ENCODE data around the gene FAM107B.

GRCh38 chr10:14592566-14592965 lies 182.1 kb downstream of the FAM107B start:
- TF ChIP-seq FOXA1 (IDR thresholded peaks at IDR 0.05), result no peak
- TF ChIP-seq, protein P1, sequence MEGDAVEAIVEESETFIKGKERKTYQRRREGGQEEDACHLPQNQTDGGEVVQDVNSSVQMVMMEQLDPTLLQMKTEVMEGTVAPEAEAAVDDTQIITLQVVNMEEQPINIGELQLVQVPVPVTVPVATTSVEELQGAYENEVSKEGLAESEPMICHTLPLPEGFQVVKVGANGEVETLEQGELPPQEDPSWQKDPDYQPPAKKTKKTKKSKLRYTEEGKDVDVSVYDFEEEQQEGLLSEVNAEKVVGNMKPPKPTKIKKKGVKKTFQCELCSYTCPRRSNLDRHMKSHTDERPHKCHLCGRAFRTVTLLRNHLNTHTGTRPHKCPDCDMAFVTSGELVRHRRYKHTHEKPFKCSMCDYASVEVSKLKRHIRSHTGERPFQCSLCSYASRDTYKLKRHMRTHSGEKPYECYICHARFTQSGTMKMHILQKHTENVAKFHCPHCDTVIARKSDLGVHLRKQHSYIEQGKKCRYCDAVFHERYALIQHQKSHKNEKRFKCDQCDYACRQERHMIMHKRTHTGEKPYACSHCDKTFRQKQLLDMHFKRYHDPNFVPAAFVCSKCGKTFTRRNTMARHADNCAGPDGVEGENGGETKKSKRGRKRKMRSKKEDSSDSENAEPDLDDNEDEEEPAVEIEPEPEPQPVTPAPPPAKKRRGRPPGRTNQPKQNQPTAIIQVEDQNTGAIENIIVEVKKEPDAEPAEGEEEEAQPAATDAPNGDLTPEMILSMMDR (IDR thresholded peaks at IDR 0.05; ENCODE audit: low read depth, low read length, missing input control), result no peak
- TF ChIP-seq JUND (IDR thresholded peaks at IDR 0.05), result no peak
- TF ChIP-seq, protein P2, sequence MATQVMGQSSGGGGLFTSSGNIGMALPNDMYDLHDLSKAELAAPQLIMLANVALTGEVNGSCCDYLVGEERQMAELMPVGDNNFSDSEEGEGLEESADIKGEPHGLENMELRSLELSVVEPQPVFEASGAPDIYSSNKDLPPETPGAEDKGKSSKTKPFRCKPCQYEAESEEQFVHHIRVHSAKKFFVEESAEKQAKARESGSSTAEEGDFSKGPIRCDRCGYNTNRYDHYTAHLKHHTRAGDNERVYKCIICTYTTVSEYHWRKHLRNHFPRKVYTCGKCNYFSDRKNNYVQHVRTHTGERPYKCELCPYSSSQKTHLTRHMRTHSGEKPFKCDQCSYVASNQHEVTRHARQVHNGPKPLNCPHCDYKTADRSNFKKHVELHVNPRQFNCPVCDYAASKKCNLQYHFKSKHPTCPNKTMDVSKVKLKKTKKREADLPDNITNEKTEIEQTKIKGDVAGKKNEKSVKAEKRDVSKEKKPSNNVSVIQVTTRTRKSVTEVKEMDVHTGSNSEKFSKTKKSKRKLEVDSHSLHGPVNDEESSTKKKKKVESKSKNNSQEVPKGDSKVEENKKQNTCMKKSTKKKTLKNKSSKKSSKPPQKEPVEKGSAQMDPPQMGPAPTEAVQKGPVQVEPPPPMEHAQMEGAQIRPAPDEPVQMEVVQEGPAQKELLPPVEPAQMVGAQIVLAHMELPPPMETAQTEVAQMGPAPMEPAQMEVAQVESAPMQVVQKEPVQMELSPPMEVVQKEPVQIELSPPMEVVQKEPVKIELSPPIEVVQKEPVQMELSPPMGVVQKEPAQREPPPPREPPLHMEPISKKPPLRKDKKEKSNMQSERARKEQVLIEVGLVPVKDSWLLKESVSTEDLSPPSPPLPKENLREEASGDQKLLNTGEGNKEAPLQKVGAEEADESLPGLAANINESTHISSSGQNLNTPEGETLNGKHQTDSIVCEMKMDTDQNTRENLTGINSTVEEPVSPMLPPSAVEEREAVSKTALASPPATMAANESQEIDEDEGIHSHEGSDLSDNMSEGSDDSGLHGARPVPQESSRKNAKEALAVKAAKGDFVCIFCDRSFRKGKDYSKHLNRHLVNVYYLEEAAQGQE (IDR thresholded peaks at IDR 0.05), result no peak
- no peak for TF ChIP-seq SP1 (IDR thresholded peaks at IDR 0.05)
- TF ChIP-seq YY1 (IDR thresholded peaks at IDR 0.05), result no peak
- TF ChIP-seq RAD21 (IDR thresholded peaks at IDR 0.05), result no peak
- TF ChIP-seq, protein P3, sequence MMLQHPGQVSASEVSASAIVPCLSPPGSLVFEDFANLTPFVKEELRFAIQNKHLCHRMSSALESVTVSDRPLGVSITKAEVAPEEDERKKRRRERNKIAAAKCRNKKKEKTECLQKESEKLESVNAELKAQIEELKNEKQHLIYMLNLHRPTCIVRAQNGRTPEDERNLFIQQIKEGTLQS (IDR thresholded peaks at IDR 0.05), result no peak
- TF ChIP-seq MAX (IDR thresholded peaks at IDR 0.05), result no peak
- TF ChIP-seq HNF4A (conservative IDR thresholded peaks at IDR 0.05), result no peak
